MM.1S (cell line): ENCODE results near the gene NFAT5.

Experiments
- CTCF ChIP-seq: fragments of 300-600 bp; sonication (generic); IDR thresholded peaks from 2 replicates; pipeline ENCODE4 v1.5.1; 2016; ENCODE audit warnings: antibody characterized with exemption, low read length, mixed read lengths
- EZH2 ChIP-seq: fragments of 300-600 bp; sonication (generic); optimal IDR thresholded peaks from 2 replicates; pipeline ENCODE3; 2017; ENCODE audit warnings: low read depth, mild to moderate bottlenecking, antibody characterized with exemption, low read length, mixed read lengths
- EZH2phosphoT487 ChIP-seq: fragments of 300-600 bp; sonication (generic); IDR thresholded peaks from 2 replicates; pipeline ENCODE4 v1.6.1; 2018; ENCODE audit warnings: antibody characterized with exemption, low read length

GRCh38 chr16:69522041-69522578 is 43.7 kb upstream of the NFAT5 start:
- TF ChIP-seq EZH2phosphoT487 (no peak), CTCF (no peak), EZH2 (no peak)
